Esophagus muscularis mucosa (tissue), 3 donors: Measurements from ENCODE around the gene NBEAL2.

ENCODE experiments used
- POLR2A ChIP-seq: fragments of 450-650 bp; IDR thresholded peaks from one replicate; pipeline ENCODE4 v1.6.1; 2017; ENCODE audit warnings: antibody characterized with exemption, moderate library complexity, mild to moderate bottlenecking, low read depth
- TF ChIP-seq, protein P1 (sequence below), 3 experiments: fragments of 200-600 bp in 2 of 3; fragments of 450-650 bp in 1 of 3; sonication (generic) in 2 of 3; IDR thresholded peaks; one replicate each; pipeline ENCODE4 v1.5.1; 2017 to 2019; ENCODE audit warnings: antibody characterized with exemption in 3 of 3, mild to moderate bottlenecking in 2 of 3, moderate library complexity in 1 of 3

DNA sequence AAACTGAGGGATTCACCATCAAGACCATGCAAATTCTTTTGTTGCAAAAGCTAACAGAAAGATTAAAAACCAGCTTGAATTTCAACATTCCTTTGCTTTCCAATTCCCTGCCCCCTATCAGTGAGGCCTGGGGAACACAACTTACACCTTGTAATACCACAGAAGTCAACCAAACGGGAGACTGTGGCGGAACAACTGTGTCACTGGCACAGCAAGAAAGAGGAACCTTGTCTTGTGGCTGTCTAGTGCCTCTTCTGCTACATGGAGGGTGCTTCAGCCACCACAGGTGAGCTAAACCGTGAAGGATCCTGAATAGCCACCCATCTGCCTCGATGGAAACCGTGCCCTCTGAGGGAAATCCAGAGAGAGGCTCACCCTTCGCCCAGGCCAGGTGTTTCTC is 14.3 kb upstream of the NBEAL2 start:
- TF ChIP-seq, protein P1, sequence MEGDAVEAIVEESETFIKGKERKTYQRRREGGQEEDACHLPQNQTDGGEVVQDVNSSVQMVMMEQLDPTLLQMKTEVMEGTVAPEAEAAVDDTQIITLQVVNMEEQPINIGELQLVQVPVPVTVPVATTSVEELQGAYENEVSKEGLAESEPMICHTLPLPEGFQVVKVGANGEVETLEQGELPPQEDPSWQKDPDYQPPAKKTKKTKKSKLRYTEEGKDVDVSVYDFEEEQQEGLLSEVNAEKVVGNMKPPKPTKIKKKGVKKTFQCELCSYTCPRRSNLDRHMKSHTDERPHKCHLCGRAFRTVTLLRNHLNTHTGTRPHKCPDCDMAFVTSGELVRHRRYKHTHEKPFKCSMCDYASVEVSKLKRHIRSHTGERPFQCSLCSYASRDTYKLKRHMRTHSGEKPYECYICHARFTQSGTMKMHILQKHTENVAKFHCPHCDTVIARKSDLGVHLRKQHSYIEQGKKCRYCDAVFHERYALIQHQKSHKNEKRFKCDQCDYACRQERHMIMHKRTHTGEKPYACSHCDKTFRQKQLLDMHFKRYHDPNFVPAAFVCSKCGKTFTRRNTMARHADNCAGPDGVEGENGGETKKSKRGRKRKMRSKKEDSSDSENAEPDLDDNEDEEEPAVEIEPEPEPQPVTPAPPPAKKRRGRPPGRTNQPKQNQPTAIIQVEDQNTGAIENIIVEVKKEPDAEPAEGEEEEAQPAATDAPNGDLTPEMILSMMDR (IDR thresholded peaks at IDR 0.05) = no peak
- no peak for TF ChIP-seq POLR2A
